ENCODE measurements around the gene PANK3.

DNA sequence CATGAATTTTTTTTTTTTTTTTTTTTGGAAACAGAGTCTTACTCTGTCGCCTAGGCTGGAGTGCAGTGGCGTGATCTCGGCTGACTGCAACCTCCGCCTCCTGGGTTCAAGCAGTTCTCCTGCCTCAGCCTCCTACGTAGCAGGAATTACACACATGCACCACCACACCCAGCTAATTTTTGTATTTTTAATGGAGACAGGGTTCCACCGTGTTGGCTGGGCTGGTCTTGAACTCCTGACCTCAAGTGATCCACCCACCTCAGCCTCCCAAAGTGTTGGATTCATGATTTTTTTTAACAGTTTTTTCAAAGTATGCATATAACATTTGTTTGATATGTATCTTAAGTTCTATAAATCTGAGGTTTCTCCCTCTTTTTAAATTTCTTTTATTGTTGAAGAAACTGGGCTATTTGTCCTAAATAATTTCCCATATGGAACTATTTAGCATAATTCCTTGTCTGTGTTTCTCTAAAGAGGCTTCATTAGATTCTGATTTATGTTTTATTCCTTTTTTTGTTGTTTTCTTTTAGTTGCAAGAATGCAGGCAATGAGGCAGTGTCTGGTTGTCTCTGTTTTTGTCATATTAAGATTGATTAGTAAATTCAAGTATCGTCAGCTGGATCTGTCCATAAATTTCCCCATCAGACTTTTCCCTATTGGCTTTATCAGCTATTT lies 76.5 kb downstream of the PANK3 start:
- TF ChIP-seq CTCF (IDR thresholded peaks at IDR 0.05) (no peak), POLR2A (IDR thresholded peaks at IDR 0.05) (no peak)
